IMR-90 (cell line): ENCODE results near the gene CCL28. TPM values are rescaled to one million over a fixed set of nuclear protein-coding genes. Genes with fewer than 3 reads are reported as not detected.
"Not testable (repeated sequence)": the region's sequence is repeated elsewhere in the genome, so short reads cannot be mapped to it uniquely, and the experiment has no call there.

Experiments
- ATAC-seq: fragments of 200-7000 bp; cut with Tn5 transposase; 2 replicates; pipeline ENCODE4 v1.9.1; 2020; ENCODE audit warnings: low read depth, mild to moderate bottlenecking, moderate library complexity
- BruUV-seq: library from RNA; stranded (reverse); fragments of 400-500 nt; replicated peaks from 2 replicates; lab custom pipeline; 2021; lab: Mats Ljungman, UMichigan
- CTCF ChIA-PET: fragments of 300-600 bp; formaldehyde crosslinking; extraction: SDS; loops from one replicate; lab custom pipeline; 2021; ENCODE audit warnings: antibody characterized with exemption; lab: Yijun Ruan, JAX
- POLR2A ChIA-PET: fragments of 300-600 bp; sonication (Branson Sonifier 250); formaldehyde crosslinking; loops from one replicate; lab custom pipeline; 2022; ENCODE audit warnings: antibody characterized with exemption; ENCODE audit not compliant: unreplicated experiment; lab: Charles Lee
- DNase-seq: peaks from one replicate; pipeline ENCODE4 v3.0.0; 2013
- H2AFZ ChIP-seq: replicated peaks from 2 replicates; pipeline ENCODE3; 2013; ENCODE audit warnings: low read length, mild to moderate bottlenecking; ENCODE audit not compliant: poor library complexity
- H2AK5ac ChIP-seq: 2 replicates; pipeline ENCODE4 v1.6.1; 2013; ENCODE audit warnings: low read depth, low read length, inconsistent platforms
- H2AK9ac ChIP-seq: replicated peaks from 2 replicates; pipeline ENCODE3; 2013; ENCODE audit warnings: mild to moderate bottlenecking, low read depth, low read length, moderate library complexity; ENCODE audit not compliant: poor library complexity
- H2BK120ac ChIP-seq: 2 replicates; pipeline ENCODE4 v1.6.1; 2013; ENCODE audit warnings: low read depth, low read length, inconsistent platforms
- H2BK15ac ChIP-seq: 3 replicates; pipeline ENCODE4 v1.6.1; 2013; ENCODE audit warnings: low read depth, low read length, inconsistent platforms
- H2BK20ac ChIP-seq: 2 replicates; pipeline ENCODE4 v1.6.1; 2013; ENCODE audit warnings: low read depth, mild to moderate bottlenecking, inconsistent platforms, low read length, moderate library complexity
- H2BK5ac ChIP-seq: 2 replicates; pipeline ENCODE4 v1.6.1; 2013; ENCODE audit warnings: mild to moderate bottlenecking, low read depth, low read length, inconsistent platforms; ENCODE audit not compliant: poor library complexity, severe bottlenecking
- H3K14ac ChIP-seq: replicated peaks from 2 replicates; pipeline ENCODE4 v1.6.1; 2013; ENCODE audit warnings: low read depth, low read length, inconsistent platforms
- H3K18ac ChIP-seq: 2 replicates; pipeline ENCODE4 v1.6.1; 2013; ENCODE audit warnings: low read depth, low read length, control low read depth
- H3K23ac ChIP-seq: 2 replicates; pipeline ENCODE4 v1.6.1; 2013; ENCODE audit warnings: low read depth, low read length, inconsistent platforms
- H3K27ac ChIP-seq: 2 replicates; pipeline ENCODE4 v1.5.1; 2013; ENCODE audit warnings: mild to moderate bottlenecking, control low read depth, low read length; ENCODE audit not compliant: insufficient read depth
- H3K27me3 ChIP-seq: 2 replicates; pipeline ENCODE4 v1.6.1; 2013; ENCODE audit warnings: low read length; ENCODE audit not compliant: control insufficient read depth, insufficient read depth
- H3K36me3 ChIP-seq: 2 replicates; pipeline ENCODE4 v1.6.1; 2013; ENCODE audit warnings: low read length, mixed read lengths; ENCODE audit not compliant: control insufficient read depth, insufficient read depth
- H3K4ac ChIP-seq: 2 replicates; pipeline ENCODE4 v1.6.1; 2013; ENCODE audit warnings: low read depth, low read length, inconsistent platforms
- H3K4me1 ChIP-seq: 2 replicates; pipeline ENCODE4 v1.6.1; 2013; ENCODE audit warnings: low read length, mixed read lengths; ENCODE audit not compliant: control insufficient read depth, insufficient read depth
- H3K4me2 ChIP-seq: 2 replicates; pipeline ENCODE4 v1.6.1; 2013; ENCODE audit warnings: low read depth, mild to moderate bottlenecking, control low read depth, low read length, moderate library complexity
- H3K4me3 ChIP-seq: 2 replicates; pipeline ENCODE4 v1.5.1; 2013; ENCODE audit warnings: low read depth, mild to moderate bottlenecking, control low read depth, low read length, moderate library complexity; ENCODE audit not compliant: insufficient read depth
- H3K56ac ChIP-seq: 2 replicates; pipeline ENCODE4 v1.6.1; 2013; ENCODE audit warnings: low read length, inconsistent platforms; ENCODE audit not compliant: insufficient read depth; ENCODE audit errors: extremely low read depth
- H3K79me1 ChIP-seq, 2 experiments: 2 replicates each; pipeline ENCODE4 v1.6.1; 2013; ENCODE audit warnings: low read length in 2 of 2, inconsistent platforms in 1 of 2, low read depth in 1 of 2
- H3K9ac ChIP-seq: 2 replicates; pipeline ENCODE4 v1.6.1; 2013; ENCODE audit warnings: low read depth, low read length, control low read depth
- H3K9me1 ChIP-seq: 2 replicates; pipeline ENCODE4 v1.6.1; 2013; ENCODE audit warnings: low read length, inconsistent platforms; ENCODE audit not compliant: insufficient read depth
- H3K9me3 ChIP-seq: 2 replicates; pipeline ENCODE4 v1.6.1; 2013; ENCODE audit warnings: low read length; ENCODE audit not compliant: control insufficient read depth, insufficient read depth
- H4K20me1 ChIP-seq: 2 replicates; pipeline ENCODE4 v1.6.1; 2013; ENCODE audit warnings: low read length, inconsistent platforms; ENCODE audit not compliant: insufficient read depth
- H4K5ac ChIP-seq: 2 replicates; pipeline ENCODE4 v1.6.1; 2013; ENCODE audit warnings: mild to moderate bottlenecking, low read depth, low read length, control low read depth
- H4K8ac ChIP-seq, 2 experiments: 2 replicates each; pipeline ENCODE4 v1.6.1; 2013; ENCODE audit warnings: low read depth in 2 of 2, low read length in 2 of 2, control low read depth in 1 of 2, inconsistent platforms in 1 of 2
- H4K91ac ChIP-seq: 2 replicates; pipeline ENCODE4 v1.6.1; 2013; ENCODE audit warnings: low read depth, low read length, inconsistent platforms; ENCODE audit not compliant: insufficient read depth
- WGBS, 2 experiments: methylation state at CpG; one replicate each; pipeline versions ENCODE4 v1.1.5 to v1.1.7; 2013; ENCODE audit warnings: missing lambda C conversion rate in 2 of 2; ENCODE audit not compliant: insufficient read length in 1 of 2; ENCODE audit errors: extremely low coverage in 2 of 2; 5-methylcytosine and 5-hydroxymethylcytosine counted together
- dilution Hi-C: fragments of 300-500 bp; cut with HindIII; formaldehyde crosslinking; loops from one replicate; pipeline ENCODE4 v1.14.3; 2018; ENCODE audit warnings: low sequenced_read_pairs; ENCODE audit not compliant: unreplicated experiment
- in situ Hi-C: fragments of 300-500 bp; cut with MboI; formaldehyde crosslinking; loops from 3 replicates; pipeline ENCODE4 v1.14.3; 2019; ENCODE audit warnings: low sequenced_read_pairs, inconsistent platforms, mixed read lengths
- intact Hi-C: fragments of 100-400 bp; cut with micrococcal nuclease; formaldehyde crosslinking; loops from 2 replicates; pipeline ENCODE4 v1.10.0; 2022
- polyA plus RNA-seq, 3 experiments: library from polyadenylated mRNA; depleted of rRNA; stranded (reverse); fragments of >200 nt; gene quantifications; 2 replicates each; pipeline ENCODE4 v1.2.3, GENCODE V29; 2012; ENCODE audit warnings: low replicate concordance in 1 of 3
- total RNA-seq: library from RNA; depleted of rRNA; stranded (reverse); fragments of >200 nt; gene quantifications from 2 replicates; pipeline ENCODE4 v1.2.3, GENCODE V29; 2012

The CCL28 gene
- total and polyA plus RNA-seq, 2 of the 4 experiments (the other 2 are of a cell fraction) = under 0.01 to 0.02 TPM

GRCh38 chr5:43365155-43365554, 47.0 kb downstream of the CCL28 start:
- H2AK9ac ChIP-seq, H3K4ac ChIP-seq, H3K9me3 ChIP-seq, H3K9ac ChIP-seq, H3K4me3 ChIP-seq, in situ Hi-C loops, H3K27ac ChIP-seq, H3K79me1 ChIP-seq, H4K20me1 ChIP-seq, H4K8ac ChIP-seq, H3K36me3 ChIP-seq, H2BK5ac ChIP-seq, H2BK15ac ChIP-seq, CTCF ChIA-PET, H3K18ac ChIP-seq, H3K4me2 ChIP-seq, H3K56ac ChIP-seq, H4K91ac ChIP-seq, H2AK5ac ChIP-seq, H2AFZ ChIP-seq, H3K14ac ChIP-seq, H2BK20ac ChIP-seq, ATAC-seq, dilution Hi-C loops, H3K9me1 ChIP-seq, H3K4me1 ChIP-seq, H4K5ac ChIP-seq, H3K23ac ChIP-seq, DNase-seq, H3K27me3 ChIP-seq, BruUV-seq, H2BK120ac ChIP-seq, POLR2A ChIA-PET, intact Hi-C loops: not testable (repeated sequence)
- WGBS, 2 experiments = no CpG with 5 or more reads among the region's 2 CpGs
